22Rv1 (cell line): ENCODE results near the gene CYSTM1.

Experiments used
- CTCF ChIP-seq: fragments of 450-650 bp; IDR thresholded peaks from 2 replicates; pipeline ENCODE4 v1.5.1; 2017; ENCODE audit warnings: mild to moderate bottlenecking
- ZFX ChIP-seq: fragments of 450-650 bp; IDR thresholded peaks from 2 replicates; pipeline ENCODE4 v1.6.1; 2017; ENCODE audit warnings: antibody characterized with exemption, borderline replicate concordance

GRCh38 chr5:140148508-140148907 is 26.5 kb upstream of the CYSTM1 start:
- TF ChIP-seq CTCF (peak; percentile 36; the same call in 1 of the 2 replicates), ZFX (no peak)
